ENCODE measurements around the gene ZNF546.
A peak's percentile ranks its signal among the peaks of the same experiment; 100 is the strongest.
"Not testable (repeated sequence)": the region's sequence is repeated elsewhere in the genome, so short reads cannot be mapped to it uniquely, and the experiment has no call there.

ZNF546 gene

GRCh38 chr19:39996811-39997637 lies at the start of gene ZNF546:
Gene ZNF546 (plus strand): TSS chr19:39997060. CDS start chr19:39998327, 1,267 bp downstream.
- DNase-seq (ENCODE audit: low read depth in 4 of 4, low spot score in 1 of 4), result peak; percentile 74 to 87 (median 80)

DNA sequence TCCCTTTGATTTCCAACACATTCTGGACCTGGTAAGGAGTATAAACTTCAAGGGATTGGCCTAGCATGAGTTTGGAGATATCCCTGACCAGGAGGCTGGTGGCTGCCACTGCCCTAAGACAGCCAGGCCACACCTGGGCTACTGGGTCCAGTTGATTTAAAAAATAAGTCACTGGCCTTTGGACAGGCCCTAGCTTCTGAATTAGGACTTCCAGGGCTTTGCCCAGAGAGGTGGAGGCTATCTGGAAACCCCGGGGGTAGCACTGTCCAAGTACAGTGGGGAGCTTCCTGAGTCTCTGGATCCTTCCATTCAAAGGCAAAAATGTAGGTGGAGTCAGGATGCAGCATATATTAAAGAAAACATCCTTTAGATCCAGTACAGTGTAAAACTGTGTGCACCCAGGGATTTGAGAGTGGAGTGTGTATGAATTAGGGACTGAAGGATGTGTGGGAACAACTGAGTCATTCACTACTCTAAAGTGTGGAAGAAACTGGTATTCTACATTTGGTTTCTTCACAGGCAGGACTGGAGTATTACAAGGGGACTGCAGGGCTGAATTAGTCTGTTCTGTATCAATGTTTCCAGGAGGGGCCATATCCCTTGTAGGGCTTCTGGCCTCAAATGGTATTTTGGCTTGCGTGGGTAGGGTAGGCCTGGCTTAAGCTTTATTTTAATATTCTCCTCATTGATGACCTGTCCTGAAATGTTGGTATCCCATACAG lies 47.7 kb upstream of the ZNF546 start:
- no peak for DNase-seq (ENCODE audit: low read depth in 4 of 4, low spot score in 1 of 4)

DNA sequence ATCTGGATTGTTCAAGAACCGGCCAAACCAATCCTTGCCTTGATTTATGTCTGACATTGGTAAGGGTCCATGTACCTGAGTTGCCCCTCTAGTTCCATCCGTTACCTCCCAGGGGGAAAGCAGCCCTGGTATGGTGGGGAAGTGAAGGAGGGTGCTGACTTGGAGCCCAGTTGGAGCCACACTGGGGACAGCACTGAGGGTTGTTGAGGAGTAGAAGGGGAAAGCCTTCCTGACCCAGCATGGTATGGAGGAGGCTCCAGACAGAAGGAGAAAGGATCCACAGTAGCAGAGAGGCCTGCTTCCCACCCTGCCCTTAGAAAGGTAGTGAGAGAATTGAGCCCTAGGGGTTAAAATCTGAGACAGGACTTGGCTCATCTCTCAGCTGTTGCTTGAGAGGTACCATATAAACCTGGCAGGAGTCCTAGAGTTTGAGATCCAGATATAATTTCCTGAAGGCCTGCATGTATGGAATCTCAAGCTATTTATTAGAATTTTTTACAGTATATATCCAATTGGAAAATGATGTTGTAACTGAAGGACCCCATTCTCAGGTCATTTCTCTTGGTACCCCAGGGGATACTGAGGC lies 45.7 kb upstream of the ZNF546 start:
- DNase-seq (ENCODE audit: low read depth in 4 of 4, low spot score in 1 of 4), result no peak

GRCh38 chr19:39951686-39952085 lies 45.2 kb upstream of the ZNF546 start:
- DNase-seq (ENCODE audit: low read depth in 4 of 4, low spot score in 1 of 4), result no peak

DNA sequence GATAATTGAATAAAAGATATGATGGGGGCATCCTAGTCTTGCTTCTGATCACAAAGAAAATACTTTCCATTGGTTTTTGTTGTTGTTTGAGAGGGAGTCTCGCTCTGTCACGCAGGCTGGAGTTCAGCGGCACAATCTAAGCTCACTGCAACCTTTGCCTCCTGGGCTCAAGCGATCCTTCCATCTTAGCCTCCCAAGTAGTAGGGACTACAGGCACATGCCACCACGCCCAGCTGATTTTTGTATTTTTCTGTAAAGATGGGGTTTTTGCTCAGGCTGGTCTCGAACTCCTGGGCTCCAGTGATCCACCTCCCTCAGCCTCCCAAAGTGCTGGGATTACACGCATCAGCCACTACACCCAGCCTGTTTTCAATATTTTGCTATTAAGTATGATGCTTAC lies 42.9 kb upstream of the ZNF546 start:
- DNase-seq (ENCODE audit: low read depth in 4 of 4, low spot score in 1 of 4), result no peak

- not testable (repeated sequence) for DNase-seq (ENCODE audit: low read depth in 4 of 4, low spot score in 1 of 4)
Observed at GRCh38 chr19:39957886-39958285, 39.0 kb upstream of the ZNF546 start.

DNA sequence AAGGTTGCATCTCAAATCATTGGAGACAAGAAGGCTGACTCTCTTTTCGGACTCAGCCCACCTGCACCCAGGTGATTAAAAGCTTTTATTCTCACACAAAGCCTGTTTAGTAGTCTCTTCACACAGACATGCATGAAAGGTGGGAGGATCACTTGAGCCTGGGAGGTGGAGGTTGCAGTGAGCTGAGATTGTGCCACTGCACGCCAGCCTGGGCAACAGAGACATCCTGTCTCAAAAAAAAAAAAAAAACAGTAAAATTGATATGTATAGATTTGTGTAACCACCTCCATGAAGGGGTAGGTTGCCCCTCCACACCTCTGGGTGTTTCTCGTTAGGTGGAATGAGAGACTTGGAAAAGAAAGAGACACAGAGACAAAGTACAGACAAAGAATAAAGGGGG lies 37.9 kb upstream of the ZNF546 start:
- not testable (repeated sequence) for DNase-seq (ENCODE audit: low read depth in 4 of 4, low spot score in 1 of 4)

GRCh38 chr19:39959407-39959806 lies 37.5 kb upstream of the ZNF546 start:
- DNase-seq (ENCODE audit: low read depth in 4 of 4, low spot score in 1 of 4), result not testable (repeated sequence)

DNA sequence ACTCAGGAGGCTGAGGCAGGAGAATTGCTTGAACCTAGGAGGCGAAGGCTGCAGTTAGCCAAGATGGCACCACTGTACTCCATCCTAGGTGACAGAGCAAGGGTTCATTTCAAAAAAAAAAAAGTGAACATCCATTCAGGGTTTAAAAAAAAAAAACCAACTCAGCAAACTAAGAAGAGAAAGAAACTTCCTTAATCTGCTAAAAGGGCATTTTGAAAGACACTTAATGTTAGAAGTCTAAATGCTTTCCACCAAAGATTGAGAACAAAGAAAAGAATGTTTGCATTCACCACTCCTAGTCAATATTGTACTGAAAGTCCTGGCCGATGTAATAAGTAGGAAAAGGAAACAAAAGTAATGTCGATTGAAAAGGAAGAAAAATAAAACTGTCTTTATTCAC lies 33.0 kb upstream of the ZNF546 start:
- no peak for DNase-seq (ENCODE audit: low read depth in 4 of 4, low spot score in 1 of 4)

GRCh38 chr19:39966617-39967016 lies 30.2 kb upstream of the ZNF546 start:
- no peak for DNase-seq (ENCODE audit: low read depth in 4 of 4, low spot score in 1 of 4)

- no peak for DNase-seq (ENCODE audit: low read depth in 4 of 4, low spot score in 1 of 4)
Observed at GRCh38 chr19:39967561-39967960, 29.3 kb upstream of the ZNF546 start.

DNA sequence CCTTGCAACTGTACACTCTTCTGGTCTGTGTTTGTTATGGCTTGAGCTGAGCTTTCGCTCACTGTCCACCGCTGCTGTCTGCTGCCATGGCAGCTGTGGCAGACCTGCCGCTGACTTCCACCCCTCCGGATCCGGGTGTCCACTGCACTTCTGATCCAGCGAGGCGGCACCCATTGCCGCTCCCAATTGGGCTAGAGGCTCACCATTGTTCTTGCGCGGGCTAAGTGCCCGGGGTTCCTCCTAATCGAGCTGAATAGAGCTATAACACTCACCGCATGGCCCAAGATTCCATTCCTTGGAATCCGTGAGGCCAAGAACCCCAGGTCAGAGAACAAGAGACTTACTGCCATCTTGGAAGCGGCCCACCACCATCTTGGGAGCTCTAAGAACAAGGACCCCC lies 28.1 kb upstream of the ZNF546 start:
- no peak for DNase-seq (ENCODE audit: low read depth in 4 of 4, low spot score in 1 of 4)

DNA sequence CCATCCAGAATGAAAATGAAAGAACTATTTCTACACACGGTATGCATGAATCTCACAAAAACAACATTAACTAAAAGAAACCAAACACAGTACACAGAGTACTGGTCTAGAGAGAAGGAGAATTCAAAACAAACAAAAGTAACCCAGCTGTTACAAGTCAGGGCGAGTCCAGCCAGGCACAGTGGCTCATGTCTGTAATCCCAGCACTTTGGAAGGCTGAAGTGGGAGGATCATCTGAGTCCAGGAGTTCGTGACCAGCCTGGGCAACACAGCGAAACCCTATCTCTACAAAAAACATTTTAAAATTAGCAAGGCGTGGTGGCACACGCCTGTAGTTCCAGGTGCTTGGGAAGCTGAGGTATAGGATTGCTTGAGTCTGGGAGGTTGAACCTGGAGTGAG lies 27.6 kb upstream of the ZNF546 start:
- DNase-seq (ENCODE audit: low read depth in 4 of 4, low spot score in 1 of 4), result no peak

- peak in 1 of 4 experiments; percentile 11 for DNase-seq (ENCODE audit: low read depth in 4 of 4, low spot score in 1 of 4)
Observed at GRCh38 chr19:39969681-39970424, 27.0 kb upstream of the ZNF546 start.

GRCh38 chr19:39970425-39970674 lies 26.5 kb upstream of the ZNF546 start:
- no peak for DNase-seq (ENCODE audit: low read depth in 4 of 4, low spot score in 1 of 4)

- DNase-seq (ENCODE audit: low read depth in 4 of 4, low spot score in 1 of 4), result peak; percentile 89 to 97 (median 95)
Observed at GRCh38 chr19:39970675-39971379, 26.0 kb upstream of the ZNF546 start, which contains the start of gene PSMC4. Gene PSMC4 (plus strand): TSS chr19:39971165. CDS start chr19:39971203, 38 bp downstream.

- DNase-seq (ENCODE audit: low read depth in 4 of 4, low spot score in 1 of 4), result no peak
Observed at GRCh38 chr19:39971380-39972035, 25.4 kb upstream of the ZNF546 start.

DNA sequence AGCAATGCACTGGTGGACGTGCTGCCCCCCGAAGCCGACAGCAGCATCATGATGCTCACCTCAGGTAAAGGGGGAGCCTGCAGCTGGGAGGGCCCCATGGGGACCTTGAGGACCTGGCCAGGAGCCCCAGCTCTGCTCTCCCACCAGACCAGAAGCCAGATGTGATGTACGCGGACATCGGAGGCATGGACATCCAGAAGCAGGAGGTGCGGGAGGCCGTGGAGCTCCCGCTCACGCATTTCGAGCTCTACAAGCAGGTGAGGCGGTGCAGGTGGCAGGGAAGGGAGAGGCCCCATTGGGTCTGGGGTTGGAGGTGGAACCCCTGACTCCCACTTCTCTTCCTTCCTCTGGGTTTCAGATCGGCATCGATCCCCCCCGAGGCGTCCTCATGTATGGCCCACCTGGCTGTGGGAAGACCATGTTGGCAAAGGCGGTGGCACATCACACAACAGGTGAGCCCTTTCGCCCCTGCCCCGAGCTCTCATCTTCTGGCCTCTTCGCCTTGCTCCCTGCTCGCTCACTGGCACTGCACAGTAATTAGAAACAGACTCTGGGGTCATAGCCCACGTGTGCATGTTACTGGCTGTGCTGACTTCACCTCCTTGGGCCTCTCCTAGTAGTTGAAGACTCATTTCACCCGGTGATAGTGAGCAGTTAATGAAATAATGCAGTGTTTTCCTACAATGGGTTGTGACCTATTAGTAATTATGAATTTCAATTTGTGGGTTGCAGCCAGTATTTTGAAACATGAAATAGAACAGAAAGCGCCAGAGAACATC lies 22.3 kb upstream of the ZNF546 start:
- no peak for DNase-seq (ENCODE audit: low read depth in 4 of 4, low spot score in 1 of 4)

- no peak for DNase-seq (ENCODE audit: low read depth in 4 of 4, low spot score in 1 of 4)
Observed at GRCh38 chr19:39982883-39983282, 14.0 kb upstream of the ZNF546 start.

All from stimulated activated CD4-positive, alpha-beta T cell treated with anti-CD3 and anti-CD28 coated beads, Interleukin-1b, Interleukin-23, amount 100 ng/mL, for 24 hours (primary cell).